Measurements from ENCODE around the gene MYOG. TPM values are rescaled to one million over a fixed set of nuclear protein-coding genes. Genes with fewer than 3 reads are reported as not detected.

The MYOG gene
- total and polyA plus RNA-seq, 2 of the 13 experiments (the other 11 are each of a cell fraction or from before 2014, with no cell fraction given): not detected

- CTCF ChIA-PET (ENCODE audit: low intra/inter-chr PET ratio, low total read pairs): no interaction called here
- WGBS (ENCODE audit: low lambda C conversion rate): 31% methylated on average over 11 of the region's 14 CpGs
- POLR2A ChIA-PET: no interaction called here
- no peak for ATAC-seq
- Histone ChIP-seq H4K20me1 (ENCODE audit: insufficient read depth, low read length) (no peaks in the 10 kb centered on the region), H3K4me3 (replicated peaks in 1 of 3; ENCODE audit: insufficient read depth in 1 of 3, low read depth in 2 of 3, low read length in 3 of 3) (no peak overlapping the region), H3K9me3 (ENCODE audit: low read length) (no peaks in the 10 kb centered on the region), H3K27ac (ENCODE audit: extremely low read length, insufficient read depth, low read length) (no peak overlapping the region), H3K79me2 (ENCODE audit: insufficient read depth, low read length) (no peaks in the 10 kb centered on the region), H2AFZ (ENCODE audit: low read length) (no peak overlapping the region), H3K4me2 (ENCODE audit: low read depth, low read length) (no peak overlapping the region), H3K4me1 (ENCODE audit: insufficient read depth, low read length) (no peaks in the 10 kb centered on the region), H3K27me3 (ENCODE audit: control insufficient read depth in 1 of 2, insufficient read depth in 2 of 2, low read length in 2 of 2) (peaks cover 7 to 48% of the 10 kb centered on the region in 2 experiments), H3K36me3 (replicated peaks in 1 of 2; ENCODE audit: control insufficient read depth in 1 of 2, insufficient read depth in 2 of 2, low read length in 2 of 2) (no peaks in the 10 kb centered on the region), H3K9ac (ENCODE audit: insufficient read depth, low read depth, low read length) (no peak overlapping the region)
- intact Hi-C loops (cut with micrococcal nuclease; ENCODE audit: unreplicated experiment) (no loop called here), in situ Hi-C loops (cut with HindIII; ENCODE audit: extremely low pct_ligation_motif_present, low pct_unique_long_range_greater_than_20kb) (no loop called here)
- DNase-seq (ENCODE audit: low spot score): no peak
- no TSS peak for BruUV-seq (replicated peaks)
- FAIRE-seq: no peak
- no peak for TF ChIP-seq ZNF468 (CRISPR knock-in tag; IDR thresholded peaks at IDR 0.05)
- no peak for TF ChIP-seq BCL6 (CRISPR knock-in tag; IDR thresholded peaks at IDR 0.05)
- no peak for TF ChIP-seq DRAP1 (CRISPR knock-in tag; IDR thresholded peaks at IDR 0.05)
- no peak for TF ChIP-seq ZFAT (CRISPR knock-in tag; conservative IDR thresholded peaks at IDR 0.05)
- no peak for TF ChIP-seq ZNF260 (CRISPR knock-in tag; IDR thresholded peaks at IDR 0.05; ENCODE audit: borderline replicate concordance, low read depth)
- TF ChIP-seq DZIP1 (CRISPR knock-in tag; IDR thresholded peaks at IDR 0.05): no peak
- no peak for TF ChIP-seq TEAD3 (CRISPR knock-in tag; optimal IDR thresholded peaks at IDR 0.05; ENCODE audit: borderline replicate concordance)
- TF ChIP-seq PAXIP1 (CRISPR knock-in tag; conservative IDR thresholded peaks at IDR 0.05): no peak
- no peak for TF ChIP-seq RERE (CRISPR knock-in tag; IDR thresholded peaks at IDR 0.05; ENCODE audit: low read depth)
- no peak for TF ChIP-seq NFE2L1 (CRISPR knock-in tag; IDR thresholded peaks at IDR 0.05; ENCODE audit: borderline replicate concordance)
- no peak for TF ChIP-seq TEF (CRISPR knock-in tag; IDR thresholded peaks at IDR 0.05)
Measured at GRCh38 chr1:203049576-203050180, 36.1 kb downstream of the MYOG start.
